ENCODE data around the gene BABAM1. TPM values are rescaled to one million over a fixed set of nuclear protein-coding genes. Genes with fewer than 3 reads are reported as not detected.

The BABAM1 gene
- polyA plus RNA-seq, 1 experiment: 122 TPM

- no peaks in the 10 kb centered on the region; the same call in 1 of the 2 replicates for H3K27me3 ChIP-seq (ENCODE audit: control insufficient read depth, insufficient read depth, low read length)
- ChIA-PET CTCF (interaction anchor here (0.8 to 2.2 kb wide), 8 partner anchors 10 to 205 kb away, joined by 3 to 18 read pairs (median 3); partner anchors contain the start of genes ABHD8 and ANKLE1), POLR2A (interaction anchor here (0.6 kb wide), 1 partner anchor 185 kb away, joined by 12 read pairs; no protein-coding TSS in a partner anchor)
- no peak for TF ChIP-seq CTCF (IDR thresholded peaks at IDR 0.05; ENCODE audit: insufficient read depth, low read depth, low read length)
- H3K4me3 ChIP-seq (ENCODE audit: low read depth, low read length): no peak overlapping the region
- DNase-seq (ENCODE audit: low read depth): no peak
- no peaks in the 10 kb centered on the region for H3K36me3 ChIP-seq (ENCODE audit: control insufficient read depth, insufficient read depth, low read length)
Measured at GRCh38 chr19:17259118-17259780, 8.0 kb upstream of the BABAM1 start.

- Histone ChIP-seq H3K4me3 (ENCODE audit: low read depth, low read length) (no peak overlapping the region), H3K27me3 (ENCODE audit: control insufficient read depth, insufficient read depth, low read length) (no peaks in the 10 kb centered on the region; the same call in 1 of the 2 replicates), H3K36me3 (ENCODE audit: control insufficient read depth, insufficient read depth, low read length) (no peaks in the 10 kb centered on the region)
- no peak for DNase-seq (ENCODE audit: low read depth)
- no peak for TF ChIP-seq CTCF (IDR thresholded peaks at IDR 0.05; ENCODE audit: insufficient read depth, low read depth, low read length)
- CTCF ChIA-PET: interaction anchor here (0.6 to 2.2 kb wide), 18 partner anchors 8 to 205 kb away, joined by 3 to 18 read pairs (median 3); partner anchors contain the start of genes ANKLE1 and OCEL1
- POLR2A ChIA-PET: no interaction called here
Measured at GRCh38 chr19:17259934-17260333, 7.3 kb upstream of the BABAM1 start.

GRCh38 chr19:17260842-17261325, 6.4 kb upstream of the BABAM1 start:
- H3K36me3 ChIP-seq (ENCODE audit: control insufficient read depth, insufficient read depth, low read length): no peaks in the 10 kb centered on the region
- H3K4me3 ChIP-seq (ENCODE audit: low read depth, low read length): no peak overlapping the region
- ChIA-PET CTCF (interaction anchor here (0.6 to 2.2 kb wide), 17 partner anchors 8 to 204 kb away, joined by 3 to 18 read pairs (median 3); partner anchors contain the start of genes ANKLE1 and OCEL1), POLR2A (no interaction called here)
- H3K27me3 ChIP-seq (ENCODE audit: control insufficient read depth, insufficient read depth, low read length): no peaks in the 10 kb centered on the region; the same call in 1 of the 2 replicates
- TF ChIP-seq CTCF (IDR thresholded peaks at IDR 0.05; ENCODE audit: insufficient read depth, low read depth, low read length): peak; percentile 94
- DNase-seq (ENCODE audit: low read depth): no peak

- ChIA-PET POLR2A (no interaction called here), CTCF (interaction anchor here (0.6 to 1.1 kb wide), 2 partner anchors 27 to 39 kb away, joined by 3 read pairs; no protein-coding TSS in a partner anchor)
- H3K36me3 ChIP-seq (ENCODE audit: control insufficient read depth, insufficient read depth, low read length): no peaks in the 10 kb centered on the region
- no peak for DNase-seq (ENCODE audit: low read depth)
- TF ChIP-seq CTCF (IDR thresholded peaks at IDR 0.05; ENCODE audit: insufficient read depth, low read depth, low read length): no peak
- no peaks in the 10 kb centered on the region; the same call in 1 of the 2 replicates for H3K27me3 ChIP-seq (ENCODE audit: control insufficient read depth, insufficient read depth, low read length)
- no peak overlapping the region for H3K4me3 ChIP-seq (ENCODE audit: low read depth, low read length)
Measured at GRCh38 chr19:17262557-17262956, 4.7 kb upstream of the BABAM1 start.
